ES-I3 (cell line): ENCODE measurements around the gene DISC1.

Source experiments
- H3K36me3 ChIP-seq: 2 replicates; pipeline ENCODE4 v1.6.1; 2013; ENCODE audit warnings: mild to moderate bottlenecking, low read length, control low read depth, moderate library complexity; ENCODE audit not compliant: insufficient read depth
- H3K4me1 ChIP-seq: 2 replicates; pipeline ENCODE4 v1.6.1; 2013; ENCODE audit warnings: mild to moderate bottlenecking, control low read depth, low read length; ENCODE audit not compliant: insufficient read depth
- H3K9ac ChIP-seq: 2 replicates; pipeline ENCODE4 v1.6.1; 2013; ENCODE audit warnings: low read depth, mild to moderate bottlenecking, low read length, moderate library complexity
- H3K9me3 ChIP-seq: 2 replicates; pipeline ENCODE4 v1.6.1; 2013; ENCODE audit warnings: mild to moderate bottlenecking, low read length, moderate library complexity; ENCODE audit not compliant: control insufficient read depth, insufficient read depth

Gene DISC1

GRCh38 chr1:231998791-231999190 is 372.2 kb downstream of the DISC1 start:
- Histone ChIP-seq H3K9ac (no peak overlapping the region), H3K9me3 (no peaks in the 10 kb centered on the region), H3K4me1 (no peaks in the 10 kb centered on the region), H3K36me3 (no peaks in the 10 kb centered on the region)

- Histone ChIP-seq H3K9me3 (no peaks in the 10 kb centered on the region), H3K9ac (no peak overlapping the region), H3K36me3 (no peaks in the 10 kb centered on the region), H3K4me1 (no peaks in the 10 kb centered on the region; the same call in 1 of the 2 replicates)
Measured at GRCh38 chr1:232005300-232005699, 378.7 kb downstream of the DISC1 start.

GRCh38 chr1:232009741-232010140 is 383.2 kb downstream of the DISC1 start:
- Histone ChIP-seq H3K9ac (no peak overlapping the region), H3K36me3 (no peaks in the 10 kb centered on the region), H3K9me3 (no peaks in the 10 kb centered on the region), H3K4me1 (peaks cover 16% of the 10 kb centered on the region)

DNA sequence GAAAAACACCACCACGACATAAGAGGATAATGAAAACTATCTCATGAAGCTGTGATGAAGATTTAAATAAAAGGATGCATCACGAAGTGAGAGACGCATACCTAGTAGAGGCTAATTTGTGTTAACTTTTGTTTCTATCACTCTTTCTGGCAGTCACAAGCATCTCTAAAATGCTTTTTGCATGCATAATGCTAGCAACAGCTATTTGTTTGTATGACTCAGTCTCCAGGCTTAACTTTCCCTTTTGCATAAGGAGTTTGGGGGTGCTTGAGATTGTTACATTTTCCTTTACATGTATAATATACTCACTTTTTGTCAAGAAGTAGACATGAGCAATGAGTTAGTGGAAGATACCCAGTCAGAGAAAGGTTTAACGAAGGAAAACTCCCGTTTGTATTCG is 385.4 kb downstream of the DISC1 start:
- Histone ChIP-seq H3K36me3 (no peaks in the 10 kb centered on the region), H3K4me1 (peaks cover 16% of the 10 kb centered on the region), H3K9me3 (no peaks in the 10 kb centered on the region), H3K9ac (no peak overlapping the region)

DNA sequence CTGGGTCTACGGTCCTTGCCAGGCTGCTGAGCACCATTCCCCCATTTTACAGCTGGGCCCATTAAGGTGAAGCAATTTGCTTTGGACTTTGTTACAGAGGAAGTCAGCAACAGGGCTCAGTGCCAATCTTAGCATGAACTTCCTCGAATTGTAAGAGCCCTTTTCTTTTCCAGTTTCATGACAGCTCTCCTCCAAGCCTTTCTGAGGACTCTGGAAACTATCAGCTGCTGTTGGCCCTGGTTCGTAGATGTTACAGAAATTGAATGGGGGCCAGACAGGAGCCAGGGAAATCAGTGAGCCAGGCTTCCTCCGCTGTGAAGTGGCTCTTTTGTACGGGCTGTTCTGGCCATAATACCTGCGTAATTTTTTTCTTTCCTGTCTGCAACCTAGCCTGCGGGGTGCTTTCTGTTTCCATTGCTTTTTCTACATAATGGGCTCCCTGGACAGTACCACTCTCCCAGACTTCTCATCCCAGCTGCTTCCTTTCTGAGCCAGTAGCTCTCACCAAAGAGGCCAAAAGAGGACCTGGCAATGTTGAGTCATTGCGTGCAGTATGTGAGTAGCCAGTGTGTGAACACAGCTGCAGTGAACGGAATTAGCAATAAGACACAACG is 386.3 kb downstream of the DISC1 start:
- no peaks in the 10 kb centered on the region for H3K9me3 ChIP-seq
- H3K4me1 ChIP-seq: peaks cover 16% of the 10 kb centered on the region
- no peak overlapping the region for H3K9ac ChIP-seq
- no peaks in the 10 kb centered on the region for H3K36me3 ChIP-seq

GRCh38 chr1:232014941-232015340 is 388.4 kb downstream of the DISC1 start:
- Histone ChIP-seq H3K36me3 (no peaks in the 10 kb centered on the region), H3K9ac (no peak overlapping the region), H3K4me1 (peaks cover 16% of the 10 kb centered on the region), H3K9me3 (no peaks in the 10 kb centered on the region)

GRCh38 chr1:232016616-232017015 is 390.0 kb downstream of the DISC1 start:
- no peak overlapping the region for H3K9ac ChIP-seq
- H3K36me3 ChIP-seq: no peaks in the 10 kb centered on the region

GRCh38 chr1:232017057-232017456 is 390.5 kb downstream of the DISC1 start:
- Histone ChIP-seq H3K36me3 (no peaks in the 10 kb centered on the region), H3K9me3 (no peaks in the 10 kb centered on the region), H3K9ac (no peak overlapping the region), H3K4me1 (peaks cover 6% of the 10 kb centered on the region)

More at GRCh38 chr1:232016616-232017015, 390.0 kb downstream of the DISC1 start:
- H3K4me1 ChIP-seq: peaks cover 11% of the 10 kb centered on the region
- no peaks in the 10 kb centered on the region for H3K9me3 ChIP-seq

GRCh38 chr1:232017759-232018158 is 391.2 kb downstream of the DISC1 start:
- H3K4me1 ChIP-seq: no peaks in the 10 kb centered on the region; the same call in 1 of the 2 replicates
- no peaks in the 10 kb centered on the region for H3K36me3 ChIP-seq
- no peak overlapping the region for H3K9ac ChIP-seq
- H3K9me3 ChIP-seq: no peaks in the 10 kb centered on the region

DNA sequence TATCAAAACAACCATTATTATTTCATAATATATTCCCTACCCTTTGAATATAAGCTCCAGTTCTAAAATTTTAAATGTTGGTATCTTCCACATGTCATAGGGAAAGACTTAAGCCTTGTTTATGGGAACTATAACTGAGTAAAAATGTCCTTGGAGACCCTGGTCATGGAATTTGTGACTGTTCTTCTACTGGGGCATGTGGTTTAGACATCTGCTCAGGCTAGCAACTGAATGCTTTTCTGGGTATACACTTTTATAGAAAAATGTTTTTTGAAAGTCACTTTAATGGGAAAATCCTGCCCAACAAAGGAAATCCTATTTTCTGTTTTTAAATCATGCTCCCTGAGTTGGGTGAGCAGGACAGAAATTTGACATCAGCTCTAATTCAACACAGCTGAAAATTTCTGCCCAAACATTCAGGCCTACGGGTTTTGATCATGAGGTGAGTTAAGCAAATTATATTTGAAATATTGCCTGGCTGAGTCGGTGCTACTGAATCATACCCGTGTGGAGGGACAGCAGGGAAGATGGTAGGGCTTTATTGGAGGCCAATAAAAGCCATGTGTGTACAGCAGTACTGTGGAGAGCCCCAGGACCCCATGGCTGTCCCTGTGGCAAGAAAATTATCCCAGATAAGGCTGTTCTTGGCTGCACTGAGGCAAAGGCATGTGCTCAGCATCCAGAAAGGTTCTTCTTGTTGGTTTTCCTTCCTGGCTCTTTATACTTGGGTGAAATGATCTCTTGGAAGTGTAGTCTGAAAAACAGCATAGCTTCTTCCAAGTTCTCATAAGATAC is 391.8 kb downstream of the DISC1 start:
- Histone ChIP-seq H3K9ac (no peak overlapping the region), H3K36me3 (no peaks in the 10 kb centered on the region), H3K4me1 (no peaks in the 10 kb centered on the region; the same call in 1 of the 2 replicates)

GRCh38 chr1:232019026-232019340 is 392.4 kb downstream of the DISC1 start:
- H3K36me3 ChIP-seq: no peaks in the 10 kb centered on the region
- H3K9ac ChIP-seq: no peak overlapping the region
- no peaks in the 10 kb centered on the region for H3K9me3 ChIP-seq
- no peaks in the 10 kb centered on the region; the same call in 1 of the 2 replicates for H3K4me1 ChIP-seq

More for the DNA sequence above, 391.8 kb downstream of the DISC1 start:
- H3K9me3 ChIP-seq: no peaks in the 10 kb centered on the region

- H3K9me3 ChIP-seq: no peaks in the 10 kb centered on the region
- no peak overlapping the region for H3K9ac ChIP-seq
- no peaks in the 10 kb centered on the region; the same call in 1 of the 2 replicates for H3K4me1 ChIP-seq
- H3K36me3 ChIP-seq: no peaks in the 10 kb centered on the region
Measured at GRCh38 chr1:232020352-232020751, 393.8 kb downstream of the DISC1 start.

DNA sequence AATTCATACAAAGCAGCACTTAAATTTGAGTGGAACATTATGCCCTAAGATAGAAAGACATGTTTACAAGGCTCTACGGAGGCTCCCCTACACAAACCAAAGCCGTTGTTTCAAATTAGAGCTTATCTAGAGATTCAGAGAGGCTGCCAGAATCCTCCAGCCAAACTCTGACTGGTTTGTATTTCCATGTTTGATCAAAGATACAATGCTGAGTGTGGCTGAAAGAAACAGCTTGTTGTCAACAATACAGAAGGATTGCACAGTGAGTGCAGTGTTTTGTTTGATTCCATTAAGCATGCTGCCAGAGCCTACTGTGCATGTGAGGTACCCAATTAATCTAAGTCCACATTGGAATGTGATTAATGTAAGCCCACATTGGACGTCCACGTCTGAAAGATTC is 402.7 kb downstream of the DISC1 start:
- Histone ChIP-seq H3K4me1 (no peaks in the 10 kb centered on the region; the same call in 1 of the 2 replicates), H3K9ac (no peak overlapping the region), H3K36me3 (no peaks in the 10 kb centered on the region), H3K9me3 (no peaks in the 10 kb centered on the region)

DNA sequence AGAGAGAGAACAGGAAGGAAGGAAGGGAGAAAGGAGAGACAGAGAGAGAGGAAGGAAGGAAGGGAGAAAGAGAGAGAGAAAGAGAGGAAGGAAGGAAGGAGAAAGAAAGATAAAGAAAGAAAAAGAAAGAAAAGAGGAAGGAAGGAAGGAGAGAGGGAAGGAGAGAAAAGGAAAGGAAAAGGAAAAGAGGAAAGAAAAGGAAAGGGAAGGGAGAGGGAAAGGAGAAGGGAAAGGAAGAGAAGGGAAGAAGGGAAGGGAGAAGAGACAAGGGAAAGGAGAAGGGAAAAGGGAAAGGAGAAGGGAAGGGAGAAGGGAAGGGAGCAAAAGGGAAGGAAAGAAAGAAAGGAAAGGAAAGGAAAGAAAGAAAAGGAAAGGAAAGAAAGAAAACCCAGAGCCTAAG is 404.6 kb downstream of the DISC1 start:
- Histone ChIP-seq H3K9me3 (no peaks in the 10 kb centered on the region), H3K36me3 (no peaks in the 10 kb centered on the region), H3K9ac (no peak overlapping the region), H3K4me1 (no peaks in the 10 kb centered on the region; the same call in 1 of the 2 replicates)

DNA sequence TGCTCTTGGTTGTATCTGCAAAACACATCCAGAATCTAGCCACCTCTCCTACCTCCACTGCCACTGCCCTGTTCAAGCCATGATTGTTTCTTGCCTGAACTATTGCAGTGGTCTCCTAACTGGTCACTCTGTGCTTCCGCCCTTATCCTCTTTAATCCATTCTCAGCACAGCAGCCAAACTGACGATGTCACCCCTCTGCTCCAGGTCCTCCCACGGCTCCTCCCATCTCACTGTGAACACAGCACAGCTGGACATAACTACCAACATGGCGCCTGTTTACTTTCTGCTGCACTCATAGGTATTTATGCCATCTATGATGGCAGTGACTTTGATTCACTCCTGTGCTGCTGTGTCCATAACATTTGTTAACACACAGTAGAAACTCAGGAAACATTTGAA is 406.7 kb downstream of the DISC1 start:
- no peak overlapping the region; the same call in 1 of the 2 replicates for H3K9ac ChIP-seq
- H3K4me1 ChIP-seq: peaks cover 3% of the 10 kb centered on the region
- no peaks in the 10 kb centered on the region for H3K36me3 ChIP-seq
- H3K9me3 ChIP-seq: no peaks in the 10 kb centered on the region
